Peyer's patch (tissue), 4 donors: ENCODE results near the gene GYS1.

Source experiments
- CTCF ChIP-seq, 6 experiments: fragments of 450-650 bp in 4 of 6; fragments of 200-600 bp in 2 of 6; sonication (generic) in 1 of 6; IDR thresholded peaks; one replicate each; pipeline ENCODE4 v1.5.1; 2017 to 2019; ENCODE audit warnings: antibody characterized with exemption in 6 of 6, mild to moderate bottlenecking in 3 of 6, moderate library complexity in 1 of 6
- POLR2A ChIP-seq, 2 donors: fragments of 450-650 bp; IDR thresholded peaks; one replicate each; pipeline ENCODE4 v1.5.1; 2017; ENCODE audit warnings: antibody characterized with exemption in 2 of 2, mild to moderate bottlenecking in 2 of 2, moderate library complexity in 2 of 2

DNA sequence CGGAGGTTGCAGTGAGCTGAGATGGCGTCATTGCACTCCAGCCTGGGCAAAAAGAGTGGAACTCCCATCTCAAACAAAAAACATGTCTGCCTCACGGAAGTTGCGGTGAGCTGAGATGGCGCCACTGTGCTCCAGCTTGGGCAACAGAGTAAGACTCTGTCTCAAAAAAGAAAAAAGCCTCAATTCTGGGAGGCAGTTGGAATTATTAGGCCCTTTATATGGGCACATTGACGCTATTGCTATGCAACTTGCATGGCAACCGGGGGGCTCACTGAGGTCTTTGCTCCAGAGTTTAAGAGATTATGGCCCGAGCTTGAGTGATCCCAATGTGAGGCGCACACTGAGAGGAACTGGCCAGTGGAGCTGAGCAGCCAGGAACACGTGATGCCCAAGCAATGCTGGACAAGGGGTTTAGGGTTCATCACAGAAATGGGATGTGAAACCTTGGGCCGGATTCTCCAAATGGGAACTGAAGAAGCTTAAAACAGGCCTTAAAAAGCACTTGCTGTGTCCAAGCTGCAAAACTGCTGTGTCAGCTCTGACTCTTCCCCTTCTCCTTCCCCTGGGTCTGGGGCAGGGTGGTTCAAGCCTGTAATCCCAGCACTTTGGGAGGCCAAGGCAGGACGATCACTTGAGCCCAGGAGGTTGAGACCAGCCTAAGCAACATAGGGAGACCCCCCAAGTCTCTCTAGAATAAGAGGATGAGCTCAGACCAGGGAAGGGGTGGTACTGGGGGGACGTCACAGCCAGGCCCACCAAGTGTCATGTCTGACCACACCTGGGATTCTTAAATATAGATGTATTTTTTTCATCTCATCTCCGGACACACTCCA is 25.5 kb downstream of the GYS1 start:
- TF ChIP-seq POLR2A (IDR thresholded peaks at IDR 0.05): no peak
- TF ChIP-seq CTCF (IDR thresholded peaks at IDR 0.05): no peak
